Body of pancreas (tissue), 4 donors: Measurements from ENCODE around the gene ATP2B1.

ENCODE experiments used
- CTCF ChIP-seq, 7 experiments: fragments of 450-650 bp in 4 of 7; fragments of 200-600 bp in 3 of 7; sonication (generic) in 3 of 7; IDR thresholded peaks; one replicate each; pipeline ENCODE4 v1.5.1; 2016 to 2019; ENCODE audit warnings: antibody characterized with exemption in 7 of 7
- POLR2A ChIP-seq, 3 donors: fragments of 450-650 bp; IDR thresholded peaks; one replicate each; pipeline ENCODE4 v1.6.1; 2016; ENCODE audit warnings: antibody characterized with exemption in 3 of 3, mild to moderate bottlenecking in 2 of 3

DNA sequence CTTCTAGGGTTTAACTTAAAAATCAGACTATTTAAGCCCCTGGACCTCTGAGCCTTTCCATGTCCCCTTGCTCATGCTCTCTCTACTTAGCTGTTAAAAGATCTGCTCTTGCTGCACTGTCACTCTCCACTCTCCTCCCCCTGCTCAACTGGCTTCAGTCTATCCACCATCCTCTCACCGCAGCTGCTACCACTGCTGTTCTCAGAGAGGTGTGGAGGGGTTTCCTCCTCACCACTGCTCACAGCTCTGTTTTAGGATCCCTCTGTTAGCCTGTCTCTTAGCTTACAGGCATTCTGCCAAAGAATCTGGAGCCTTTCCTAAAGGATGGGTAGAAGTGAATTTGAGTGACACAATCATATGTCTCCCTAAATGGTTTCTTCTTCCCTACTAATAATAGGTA, 43.7 kb upstream of the ATP2B1 start:
- TF ChIP-seq POLR2A (IDR thresholded peaks at IDR 0.05) (no peak), CTCF (IDR thresholded peaks at IDR 0.05) (no peak)
